GM12878 (cell line): Measurements from ENCODE around the gene KIF6. TPM values are rescaled to one million over a fixed set of nuclear protein-coding genes. Genes with fewer than 3 reads are reported as not detected.

Source experiments
- ATAC-seq: fragments of 200-7000 bp; cut with Tn5 transposase; 3 replicates; pipeline ENCODE4 v1.9.1; 2020; ENCODE audit warnings: mild to moderate bottlenecking, moderate library complexity
- BruUV-seq: library from RNA; stranded (reverse); fragments of 400-500 nt; replicated peaks from 2 replicates; lab custom pipeline; 2021; lab: Mats Ljungman, UMichigan
- CTCF ChIA-PET: fragments of 300-600 bp; sonication (Branson Sonifier 250); formaldehyde crosslinking; extraction: SDS; loops from one replicate; lab custom pipeline; 2021; ENCODE audit warnings: inconsistent platforms; lab: Yijun Ruan, JAX
- POLR2A ChIA-PET: fragments of 350-600 bp; formaldehyde crosslinking; extraction: SDS; loops from one replicate; lab custom pipeline; 2021; ENCODE audit warnings: inconsistent platforms; lab: Charles Lee
- RAD21 ChIA-PET: fragments of 300-600 bp; sonication (Branson Sonifier 250); formaldehyde crosslinking; loops from one replicate; lab custom pipeline; 2023; ENCODE audit warnings: antibody characterized with exemption; ENCODE audit not compliant: unreplicated experiment; lab: Charles Lee
- SMC1A ChIA-PET: fragments of 300-600 bp; sonication (Branson Sonifier 250); formaldehyde crosslinking; loops from one replicate; lab custom pipeline; 2023; ENCODE audit not compliant: unreplicated experiment, uncharacterized antibody; lab: Charles Lee
- DNase-seq: peaks from one replicate; pipeline ENCODE4 v3.0.0-alpha.2; 2011; ENCODE audit warnings: low read depth, low spot score
- FAIRE-seq: peaks from 3 replicates; lab custom pipeline; 2011; peaks lifted over from hg19 to GRCh38; lab: Jason Lieb, UNC
- H2AFZ ChIP-seq: 2 replicates; pipeline ENCODE4 v1.6.0; 2011; ENCODE audit warnings: low read depth, low read length, control low read depth; ENCODE audit not compliant: control insufficient read depth
- H3K27ac ChIP-seq: 2 replicates; pipeline ENCODE4 v1.5.1; 2011; ENCODE audit warnings: control low read depth; ENCODE audit not compliant: control insufficient read depth, insufficient read depth
- H3K27me3 ChIP-seq, 2 experiments: replicated peaks in 1 of 2; 2 replicates each; pipeline versions ENCODE4 v1.6.0 to v1.6.1; 2011; ENCODE audit warnings: low read length in 1 of 2; ENCODE audit not compliant: control insufficient read depth in 2 of 2, insufficient read depth in 2 of 2
- H3K36me3 ChIP-seq, 2 experiments: 2 replicates each; pipeline ENCODE4 v1.5.1; 2011; ENCODE audit warnings: low read length in 1 of 2; ENCODE audit not compliant: control insufficient read depth in 2 of 2, insufficient read depth in 2 of 2
- H3K4me1 ChIP-seq: 2 replicates; pipeline ENCODE4 v1.6.1; 2011; ENCODE audit warnings: mild to moderate bottlenecking, low read length, moderate library complexity, mixed read lengths; ENCODE audit not compliant: control insufficient read depth, insufficient read depth
- H3K4me2 ChIP-seq: 2 replicates; pipeline ENCODE4 v1.6.0; 2011; ENCODE audit warnings: control low read depth; ENCODE audit not compliant: control insufficient read depth, insufficient read depth
- H3K4me3 ChIP-seq: fragments of 200-600 bp; sonication (generic); 2 replicates; pipeline ENCODE4 v1.5.1; 2016
- H3K79me2 ChIP-seq: 2 replicates; pipeline ENCODE4 v1.6.0; 2011; ENCODE audit warnings: low read length; ENCODE audit not compliant: control insufficient read depth, insufficient read depth
- H3K9ac ChIP-seq: 2 replicates; pipeline ENCODE4 v1.8.0; 2011; ENCODE audit warnings: low read length, control low read depth, mixed read lengths; ENCODE audit not compliant: control insufficient read depth, insufficient read depth
- H3K9me3 ChIP-seq: replicated peaks from 3 replicates; pipeline ENCODE4 v1.5.1; 2011; ENCODE audit warnings: mild to moderate bottlenecking, low read length; ENCODE audit not compliant: control insufficient read depth, insufficient read depth
- H4K20me1 ChIP-seq: 2 replicates; pipeline ENCODE4 v1.6.0; 2011; ENCODE audit not compliant: control insufficient read depth, insufficient read depth
- BACH1 ChIP-seq: fragments of 450-650 bp; IDR thresholded peaks from 2 replicates; pipeline ENCODE4 v1.6.1; 2017; ENCODE audit warnings: mild to moderate bottlenecking, borderline replicate concordance
- CBX5 ChIP-seq: sonication (generic); IDR thresholded peaks from 2 replicates; pipeline ENCODE4 v1.6.1; 2016; ENCODE audit warnings: low read depth, moderate library complexity, mild to moderate bottlenecking, inconsistent platforms
- CHD4 ChIP-seq: fragments of 200-600 bp; sonication (generic); IDR thresholded peaks from 2 replicates; pipeline ENCODE4 v1.6.1; 2016; ENCODE audit warnings: mild to moderate bottlenecking
- EP300 ChIP-seq, 2 experiments: fragments of 150-350 bp in 1 of 2; IDR thresholded peaks; 2 replicates each; pipeline ENCODE4 v1.6.1; 2011 to 2012; ENCODE audit warnings: low read depth in 2 of 2, low read length in 2 of 2, borderline replicate concordance in 1 of 2, improper control_type of control experiment in 1 of 2, inconsistent platforms in 1 of 2; ENCODE audit not compliant: control insufficient read depth in 1 of 2
- GABPA ChIP-seq: IDR thresholded peaks from 2 replicates; pipeline ENCODE4 v1.6.1; 2014; ENCODE audit warnings: antibody characterized with exemption, low read depth, mild to moderate bottlenecking, inconsistent platforms
- IKZF1 ChIP-seq: fragments of 450-650 bp; conservative IDR thresholded peaks from 2 replicates; pipeline ENCODE4 v1.6.1; 2017; ENCODE audit warnings: antibody characterized with exemption, mild to moderate bottlenecking
- MYC ChIP-seq: IDR thresholded peaks from 2 replicates; pipeline ENCODE4 v1.6.1; 2011; ENCODE audit warnings: mild to moderate bottlenecking, low read length, moderate library complexity, inconsistent platforms; ENCODE audit not compliant: insufficient read depth, insufficient replicate concordance, insufficient read length, severe bottlenecking
- NFXL1 ChIP-seq: fragments of 450-650 bp; IDR thresholded peaks from 2 replicates; pipeline ENCODE4 v1.6.1; 2017; ENCODE audit warnings: antibody characterized with exemption, mild to moderate bottlenecking, borderline replicate concordance
- NR2C2 ChIP-seq: IDR thresholded peaks from 2 replicates; pipeline ENCODE4 v1.6.1; 2011; ENCODE audit warnings: borderline replicate concordance, low read depth; ENCODE audit not compliant: control insufficient read depth, insufficient read length
- NR2F1 ChIP-seq: fragments of 450-650 bp; conservative IDR thresholded peaks from 2 replicates; pipeline ENCODE4 v1.6.1; 2017; ENCODE audit warnings: mild to moderate bottlenecking
- RBBP5 ChIP-seq: fragments of 200-600 bp; sonication (generic); conservative IDR thresholded peaks from 2 replicates; pipeline ENCODE4 v1.6.1; 2016
- SUPT20H ChIP-seq: IDR thresholded peaks from 2 replicates; pipeline ENCODE4 v1.6.1; 2011; ENCODE audit warnings: low read depth, mild to moderate bottlenecking, low read length, moderate library complexity, borderline replicate concordance; ENCODE audit not compliant: control insufficient read depth
- TCF3 ChIP-seq: IDR thresholded peaks from 2 replicates; pipeline ENCODE4 v1.6.1; 2012; ENCODE audit warnings: low read depth, mild to moderate bottlenecking, low read length, borderline replicate concordance; ENCODE audit not compliant: insufficient read depth
- YBX1 ChIP-seq: fragments of 450-650 bp; IDR thresholded peaks from 2 replicates; pipeline ENCODE4 v1.6.1; 2016; ENCODE audit warnings: antibody characterized with exemption
- ZNF217 ChIP-seq: fragments of 450-650 bp; IDR thresholded peaks from 2 replicates; pipeline ENCODE4 v1.6.1; 2017; ENCODE audit warnings: antibody characterized with exemption, mild to moderate bottlenecking
- WGBS: methylation state at CpG from one replicate; pipeline ENCODE4 v1.1.6; 2016; ENCODE audit warnings: low lambda C conversion rate; ENCODE audit not compliant: insufficient replicate concordance, insufficient coverage; ENCODE audit errors: missing lambda C conversion rate; 5-methylcytosine and 5-hydroxymethylcytosine counted together
- in situ Hi-C: fragments of 300-500 bp; cut with MboI; formaldehyde crosslinking; loops from 9 replicates; pipeline ENCODE4 v1.14.3; 2018; ENCODE audit warnings: mixed read lengths
- intact Hi-C: fragments of 100-400 bp; cut with micrococcal nuclease; formaldehyde crosslinking; loops from one replicate; pipeline ENCODE4 v1.14.2; 2022; ENCODE audit not compliant: unreplicated experiment
- polyA plus RNA-seq, 11 experiments: library from polyadenylated mRNA; depleted of rRNA in 4 of 11; unstranded in 6 of 11; stranded (reverse) in 5 of 11; fragments of >200 nt; fragmentation: Nextera tagmentation in 4 of 11; fragmentation: Illumina TruSeq in 1 of 11; extraction: Ambion mirVana in 4 of 11; extraction: Trizol in 1 of 11; gene quantifications; 1 replicate in 1 of 11; 2 replicates in 10 of 11; pipeline versions ENCODE4 v1.2.1 to v1.2.3, GENCODE V29; 2011 to 2016; ENCODE audit warnings: inconsistent platforms in 2 of 11, missing spikeins in 2 of 11, low read depth in 1 of 11
- total RNA-seq, 4 experiments: library from RNA; depleted of rRNA in 3 of 4; stranded (reverse); fragments of >200 nt in 3 of 4; fragmentation: Illumina TruSeq in 1 of 4; extraction: Trizol in 1 of 4; gene quantifications; 2 replicates each; pipeline versions ENCODE4 v1.2.1 to v1.2.3, GENCODE V29; 2013 to 2021
- TF ChIP-seq, protein P1 (sequence below): fragments of 150-350 bp; IDR thresholded peaks from 2 replicates; pipeline ENCODE4 v1.6.1; 2016; ENCODE audit warnings: low read depth, low read length
- TF ChIP-seq, protein P2 (sequence below): IDR thresholded peaks from 2 replicates; pipeline ENCODE4 v1.6.1; 2011; ENCODE audit warnings: mild to moderate bottlenecking, low read depth, low read length, moderate library complexity; ENCODE audit not compliant: insufficient replicate concordance
- TF ChIP-seq, protein P3 (sequence below): IDR thresholded peaks from 2 replicates; pipeline ENCODE4 v1.6.1; 2012; ENCODE audit warnings: low read length, inconsistent platforms

Gene KIF6
- total and polyA plus RNA-seq, 10 of the 15 experiments (the other 5 are each of a cell fraction or from before 2014, with no cell fraction given) = 0.09 to 1.0 (median 0.28) TPM

DNA sequence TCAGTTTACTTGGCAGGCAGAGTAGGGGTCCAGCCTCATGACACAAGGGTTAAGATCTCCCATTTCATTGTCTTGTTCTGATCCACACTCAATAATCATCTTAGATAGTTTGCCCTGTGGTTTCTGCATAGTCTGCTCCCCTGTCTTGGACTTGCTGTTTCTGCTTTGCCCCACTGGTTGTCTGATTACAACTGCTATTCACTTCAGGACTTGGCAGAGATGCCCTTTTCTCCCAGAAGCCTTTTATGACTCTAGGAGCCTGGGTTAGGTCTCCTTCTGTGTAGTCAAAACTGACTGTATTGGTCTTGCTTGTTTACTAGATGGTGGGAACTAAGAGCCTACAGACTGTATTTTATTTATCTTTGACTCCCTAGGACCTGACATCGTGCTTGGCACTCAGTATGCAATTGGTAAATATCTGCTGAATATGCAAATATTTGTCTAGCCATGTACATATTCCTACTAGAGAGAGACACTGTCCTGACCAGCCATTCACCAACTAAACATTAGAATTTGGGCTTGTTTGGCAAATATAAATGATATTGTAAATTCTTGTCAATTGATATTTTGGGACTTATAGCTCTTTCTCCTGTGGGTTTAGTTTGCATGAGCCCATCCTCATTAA is 236.8 kb downstream of the KIF6 start:
- Histone ChIP-seq H3K9ac (no peak overlapping the region), H3K27ac (no peak overlapping the region), H3K27me3 (no peaks in the 10 kb centered on the region), H3K9me3 (no peaks in the 10 kb centered on the region), H3K4me3 (no peak overlapping the region), H3K4me2 (no peak overlapping the region), H3K36me3 (no peaks in the 10 kb centered on the region), H2AFZ (no peak overlapping the region), H4K20me1 (no peaks in the 10 kb centered on the region), H3K79me2 (no peaks in the 10 kb centered on the region), H3K4me1 (no peaks in the 10 kb centered on the region)
- POLR2A ChIA-PET = no interaction called here
- in situ Hi-C loops = no loop called here
- SMC1A ChIA-PET = interaction anchor here (0.7 to 1.4 kb wide), 3 partner anchors 10 to 1064 kb away, joined by 3 to 7 read pairs (median 3); no protein-coding TSS in a partner anchor
- intact Hi-C loops = no loop called here
- ATAC-seq (no peak), DNase-seq (no peak), FAIRE-seq (no peak)
- no TSS peak for BruUV-seq
- CTCF ChIA-PET = interaction anchor here (1.1 to 1.4 kb wide), 2 partner anchors 12 to 21 kb away, joined by 3 to 4 read pairs; no protein-coding TSS in a partner anchor
- 0% methylated on average over 1 of the region's 1 CpG for whole genome bisulfite sequencing
- RAD21 ChIA-PET = no interaction called here
- TF ChIP-seq NR2C2 (no peak), NR2F1 (no peak), CBX5 (no peak), MYC (no peak), TCF3 (no peak), CHD4 (no peak), NFXL1 (no peak), GABPA (no peak), EP300 (IDR thresholded peaks at IDR 0.05; ENCODE audit: borderline replicate concordance in 1 of 2, control insufficient read depth in 1 of 2, low read depth in 2 of 2, low read length in 2 of 2) (no peak), SUPT20H (no peak), ZNF217 (no peak), RBBP5 (no peak), YBX1 (no peak), BACH1 (no peak), IKZF1 (no peak)
- TF ChIP-seq, protein P1, sequence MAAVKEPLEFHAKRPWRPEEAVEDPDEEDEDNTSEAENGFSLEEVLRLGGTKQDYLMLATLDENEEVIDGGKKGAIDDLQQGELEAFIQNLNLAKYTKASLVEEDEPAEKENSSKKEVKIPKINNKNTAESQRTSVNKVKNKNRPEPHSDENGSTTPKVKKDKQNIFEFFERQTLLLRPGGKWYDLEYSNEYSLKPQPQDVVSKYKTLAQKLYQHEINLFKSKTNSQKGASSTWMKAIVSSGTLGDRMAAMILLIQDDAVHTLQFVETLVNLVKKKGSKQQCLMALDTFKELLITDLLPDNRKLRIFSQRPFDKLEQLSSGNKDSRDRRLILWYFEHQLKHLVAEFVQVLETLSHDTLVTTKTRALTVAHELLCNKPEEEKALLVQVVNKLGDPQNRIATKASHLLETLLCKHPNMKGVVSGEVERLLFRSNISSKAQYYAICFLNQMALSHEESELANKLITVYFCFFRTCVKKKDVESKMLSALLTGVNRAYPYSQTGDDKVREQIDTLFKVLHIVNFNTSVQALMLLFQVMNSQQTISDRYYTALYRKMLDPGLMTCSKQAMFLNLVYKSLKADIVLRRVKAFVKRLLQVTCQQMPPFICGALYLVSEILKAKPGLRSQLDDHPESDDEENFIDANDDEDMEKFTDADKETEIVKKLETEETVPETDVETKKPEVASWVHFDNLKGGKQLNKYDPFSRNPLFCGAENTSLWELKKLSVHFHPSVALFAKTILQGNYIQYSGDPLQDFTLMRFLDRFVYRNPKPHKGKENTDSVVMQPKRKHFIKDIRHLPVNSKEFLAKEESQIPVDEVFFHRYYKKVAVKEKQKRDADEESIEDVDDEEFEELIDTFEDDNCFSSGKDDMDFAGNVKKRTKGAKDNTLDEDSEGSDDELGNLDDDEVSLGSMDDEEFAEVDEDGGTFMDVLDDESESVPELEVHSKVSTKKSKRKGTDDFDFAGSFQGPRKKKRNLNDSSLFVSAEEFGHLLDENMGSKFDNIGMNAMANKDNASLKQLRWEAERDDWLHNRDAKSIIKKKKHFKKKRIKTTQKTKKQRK = no peak
- TF ChIP-seq, protein P2, sequence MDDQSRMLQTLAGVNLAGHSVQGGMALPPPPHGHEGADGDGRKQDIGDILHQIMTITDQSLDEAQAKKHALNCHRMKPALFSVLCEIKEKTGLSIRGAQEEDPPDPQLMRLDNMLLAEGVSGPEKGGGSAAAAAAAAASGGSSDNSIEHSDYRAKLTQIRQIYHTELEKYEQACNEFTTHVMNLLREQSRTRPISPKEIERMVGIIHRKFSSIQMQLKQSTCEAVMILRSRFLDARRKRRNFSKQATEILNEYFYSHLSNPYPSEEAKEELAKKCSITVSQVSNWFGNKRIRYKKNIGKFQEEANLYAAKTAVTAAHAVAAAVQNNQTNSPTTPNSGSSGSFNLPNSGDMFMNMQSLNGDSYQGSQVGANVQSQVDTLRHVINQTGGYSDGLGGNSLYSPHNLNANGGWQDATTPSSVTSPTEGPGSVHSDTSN = no peak
- TF ChIP-seq, protein P3, sequence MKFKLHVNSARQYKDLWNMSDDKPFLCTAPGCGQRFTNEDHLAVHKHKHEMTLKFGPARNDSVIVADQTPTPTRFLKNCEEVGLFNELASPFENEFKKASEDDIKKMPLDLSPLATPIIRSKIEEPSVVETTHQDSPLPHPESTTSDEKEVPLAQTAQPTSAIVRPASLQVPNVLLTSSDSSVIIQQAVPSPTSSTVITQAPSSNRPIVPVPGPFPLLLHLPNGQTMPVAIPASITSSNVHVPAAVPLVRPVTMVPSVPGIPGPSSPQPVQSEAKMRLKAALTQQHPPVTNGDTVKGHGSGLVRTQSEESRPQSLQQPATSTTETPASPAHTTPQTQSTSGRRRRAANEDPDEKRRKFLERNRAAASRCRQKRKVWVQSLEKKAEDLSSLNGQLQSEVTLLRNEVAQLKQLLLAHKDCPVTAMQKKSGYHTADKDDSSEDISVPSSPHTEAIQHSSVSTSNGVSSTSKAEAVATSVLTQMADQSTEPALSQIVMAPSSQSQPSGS = no peak
